Activated CD8-positive, alpha-beta T cell treated with anti-CD3 and anti-CD28 coated beads for 36 hours (primary cell): ENCODE measurements around the gene BCL2L11. TPM values are rescaled to one million over a fixed set of nuclear protein-coding genes. Genes with fewer than 3 reads are reported as not detected.
A peak's percentile ranks its signal among the peaks of the same experiment; 100 is the strongest.

Experiments used
- ATAC-seq: fragments of 200-7000 bp; cut with Tn5 transposase; one replicate; pipeline ENCODE4 v1.10.0; 2021; ENCODE audit warnings: mild to moderate bottlenecking, moderate library complexity
- CTCF ChIA-PET: fragments of 350-600 bp; sonication (Branson Sonifier 250); formaldehyde crosslinking; loops from one replicate; lab custom pipeline; 2021; ENCODE audit warnings: antibody characterized with exemption; lab: Charles Lee
- POLR2A ChIA-PET: fragments of 350-600 bp; sonication (Branson Sonifier 250); formaldehyde crosslinking; loops from one replicate; lab custom pipeline; 2021; ENCODE audit warnings: antibody characterized with exemption; lab: Charles Lee
- DNase-seq: peaks from one replicate; pipeline ENCODE4 v3.0.0-alpha.2; 2020
- H3K27ac Mint-ChIP-seq: one replicate; pipeline ENCODE4 v1.8.0; 2021; ENCODE audit warnings: mild to moderate bottlenecking, mixed read lengths
- H3K27me3 Mint-ChIP-seq: one replicate; pipeline ENCODE4 v1.8.0; 2021; ENCODE audit warnings: mixed read lengths
- H3K36me3 Mint-ChIP-seq: one replicate; pipeline ENCODE4 v1.8.0; 2021; ENCODE audit warnings: low read depth, mixed read lengths
- H3K4me1 Mint-ChIP-seq: one replicate; pipeline ENCODE4 v1.8.0; 2021; ENCODE audit warnings: low read depth, mixed read lengths
- H3K4me3 Mint-ChIP-seq: one replicate; pipeline ENCODE4 v1.8.0; 2021; ENCODE audit warnings: mild to moderate bottlenecking, moderate library complexity, mixed read lengths
- H3K9me3 Mint-ChIP-seq: one replicate; pipeline ENCODE4 v1.8.0; 2021; ENCODE audit warnings: mixed read lengths
- intact Hi-C: fragments of 100-400 bp; cut with micrococcal nuclease; formaldehyde crosslinking; loops from one replicate; pipeline ENCODE4 v1.10.0; 2022
- total RNA-seq, 2 experiments: library from RNA; stranded (reverse); gene quantifications; one replicate each; pipeline ENCODE4 v1.2.3, GENCODE V29; 2021
- TF ChIP-seq, protein P1 (sequence below): fragments of 200-600 bp; IDR thresholded peaks from one replicate; pipeline ENCODE4 v1.8.0; 2022; ENCODE audit warnings: antibody characterized with exemption, mild to moderate bottlenecking

Gene BCL2L11
- total RNA-seq, 2 experiments from 2014 or later = 19.8 to 22.6 TPM

DNA sequence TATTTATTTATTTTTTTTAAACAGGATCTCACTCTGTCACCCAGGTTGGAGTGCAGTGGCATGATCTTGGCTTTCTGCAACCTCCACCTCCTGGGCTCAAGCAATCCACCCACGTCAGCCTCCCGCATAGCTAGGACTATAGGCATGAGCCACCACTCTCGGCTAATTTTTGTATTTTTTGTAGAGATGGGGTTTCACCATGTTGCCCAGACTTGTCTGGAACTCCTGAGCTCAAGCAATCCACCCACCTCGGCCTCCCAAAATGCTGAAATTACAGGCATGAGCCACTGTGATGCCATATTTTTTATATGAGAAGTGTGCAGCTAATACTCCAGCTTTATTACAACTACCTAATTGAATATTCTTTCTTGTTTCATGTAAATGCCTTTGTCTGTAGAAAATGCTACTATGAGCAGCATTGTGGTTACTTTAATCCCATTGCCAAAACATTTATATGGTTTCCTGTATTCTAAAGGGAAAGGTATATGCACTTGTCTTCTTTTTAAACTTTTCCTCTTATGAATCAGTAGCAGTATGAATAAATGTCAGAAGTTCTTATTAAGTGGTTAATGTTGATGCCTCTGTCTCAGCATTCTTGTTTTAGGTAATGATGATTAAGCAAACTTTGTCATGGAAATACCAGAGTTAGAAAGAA, 9.5 kb upstream of the BCL2L11 start:
- no peaks in the 10 kb centered on the region for H3K36me3 Mint-ChIP-seq
- H3K27me3 Mint-ChIP-seq = peaks cover 36% of the 10 kb centered on the region
- no peak overlapping the region for H3K27ac Mint-ChIP-seq
- peaks cover 24% of the 10 kb centered on the region for H3K4me1 Mint-ChIP-seq
- ATAC-seq (peak; percentile 19), DNase-seq (no peak)
- intact Hi-C loops = loop anchor here (10.0 kb wide), 1 partner anchor 594 kb away; no protein-coding TSS in a partner anchor
- ChIA-PET CTCF (interaction anchor here (1.0 to 3.6 kb wide), 4 partner anchors 9 to 299 kb away, joined by 3 to 18 read pairs (median 4); no protein-coding TSS in a partner anchor), POLR2A (interaction anchor here (0.8 to 2.0 kb wide), 2 partner anchors 61 to 252 kb away, joined by 3 to 5 read pairs; no protein-coding TSS in a partner anchor)
- no peak overlapping the region for H3K4me3 Mint-ChIP-seq
- TF ChIP-seq, protein P1, sequence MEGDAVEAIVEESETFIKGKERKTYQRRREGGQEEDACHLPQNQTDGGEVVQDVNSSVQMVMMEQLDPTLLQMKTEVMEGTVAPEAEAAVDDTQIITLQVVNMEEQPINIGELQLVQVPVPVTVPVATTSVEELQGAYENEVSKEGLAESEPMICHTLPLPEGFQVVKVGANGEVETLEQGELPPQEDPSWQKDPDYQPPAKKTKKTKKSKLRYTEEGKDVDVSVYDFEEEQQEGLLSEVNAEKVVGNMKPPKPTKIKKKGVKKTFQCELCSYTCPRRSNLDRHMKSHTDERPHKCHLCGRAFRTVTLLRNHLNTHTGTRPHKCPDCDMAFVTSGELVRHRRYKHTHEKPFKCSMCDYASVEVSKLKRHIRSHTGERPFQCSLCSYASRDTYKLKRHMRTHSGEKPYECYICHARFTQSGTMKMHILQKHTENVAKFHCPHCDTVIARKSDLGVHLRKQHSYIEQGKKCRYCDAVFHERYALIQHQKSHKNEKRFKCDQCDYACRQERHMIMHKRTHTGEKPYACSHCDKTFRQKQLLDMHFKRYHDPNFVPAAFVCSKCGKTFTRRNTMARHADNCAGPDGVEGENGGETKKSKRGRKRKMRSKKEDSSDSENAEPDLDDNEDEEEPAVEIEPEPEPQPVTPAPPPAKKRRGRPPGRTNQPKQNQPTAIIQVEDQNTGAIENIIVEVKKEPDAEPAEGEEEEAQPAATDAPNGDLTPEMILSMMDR = no peak
- no peaks in the 10 kb centered on the region for H3K9me3 Mint-ChIP-seq

DNA sequence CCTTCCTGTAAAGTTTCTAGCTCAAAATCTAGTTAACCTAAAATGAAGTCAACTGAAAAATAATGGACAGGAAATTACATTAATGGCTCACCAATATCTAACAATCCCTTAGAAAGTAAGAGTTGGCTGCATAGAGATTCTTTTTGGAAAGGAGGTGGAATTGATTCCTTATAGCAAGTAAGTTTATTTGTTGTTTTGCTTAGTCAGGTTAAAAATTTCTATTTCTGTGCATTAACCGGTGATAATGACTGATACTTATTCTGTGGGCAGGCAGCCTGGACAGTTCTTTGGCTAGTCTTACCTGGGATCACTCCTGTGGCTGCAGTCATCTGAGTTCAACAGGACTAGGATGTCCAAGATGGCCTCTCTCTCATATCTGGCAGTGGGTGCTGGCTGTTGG, 6.9 kb upstream of the BCL2L11 start:
- Mint-ChIP-seq H3K4me3 (no peak overlapping the region), H3K36me3 (no peaks in the 10 kb centered on the region), H3K27ac (no peak overlapping the region), H3K27me3 (peaks cover 40% of the 10 kb centered on the region), H3K4me1 (peaks cover 47% of the 10 kb centered on the region), H3K9me3 (no peaks in the 10 kb centered on the region)
- POLR2A ChIA-PET = interaction anchor here (1.1 kb wide), 1 partner anchor 62 kb away, joined by 4 read pairs; no protein-coding TSS in a partner anchor
- TF ChIP-seq, protein P1 = no peak
- CTCF ChIA-PET = interaction anchor here (1.5 to 3.6 kb wide), 2 partner anchors 260 to 301 kb away, joined by 3 to 18 read pairs; no protein-coding TSS in a partner anchor
- ATAC-seq (no peak), DNase-seq (no peak)
- intact Hi-C loops = loop anchor here (10.0 kb wide), 1 partner anchor 591 kb away; no protein-coding TSS in a partner anchor

DNA sequence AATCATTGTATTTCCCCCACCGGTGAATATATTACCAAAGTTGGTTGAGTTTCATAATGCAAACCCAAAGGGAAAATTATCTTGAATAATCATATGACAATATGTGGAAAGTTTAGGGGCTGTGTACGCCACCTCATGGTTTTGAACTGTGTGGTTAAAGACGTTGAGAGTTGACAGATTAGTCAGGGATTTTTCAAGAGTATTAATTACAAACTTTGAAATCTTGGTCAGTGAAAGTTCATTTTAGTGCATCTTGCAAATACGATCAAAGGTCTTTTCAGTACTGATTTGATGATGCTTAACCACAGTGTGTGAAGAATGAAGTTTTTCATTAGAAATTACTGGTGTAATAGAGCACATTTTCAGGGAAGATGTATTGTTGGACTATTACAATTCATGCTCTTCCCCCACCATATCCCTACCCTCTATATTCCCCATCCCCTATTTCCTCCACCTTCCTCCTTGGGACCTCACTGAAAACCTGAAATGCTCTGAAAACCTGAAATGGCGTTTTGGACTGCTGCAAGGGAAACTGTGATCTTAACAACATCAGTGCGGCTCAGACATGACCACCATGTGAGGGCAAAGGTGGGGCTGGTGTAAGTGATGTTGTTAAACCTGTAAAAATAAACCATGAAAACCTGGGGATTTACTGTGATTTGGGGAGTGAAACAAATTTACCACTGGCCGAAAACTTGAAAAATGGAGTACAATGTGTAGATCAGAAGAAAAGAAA, 4.5 kb upstream of the BCL2L11 start:
- Mint-ChIP-seq H3K27ac (peak overlapping the region; percentile 80), H3K9me3 (no peaks in the 10 kb centered on the region), H3K36me3 (no peaks in the 10 kb centered on the region), H3K4me3 (peak overlapping the region; percentile 95), H3K4me1 (peaks cover 49% of the 10 kb centered on the region), H3K27me3 (peaks cover 40% of the 10 kb centered on the region)
- ATAC-seq = peak; percentile 17
- DNase-seq = peak; percentile 78
- intact Hi-C loops = loop anchor here (5.0 to 10.0 kb wide), 4 partner anchors 69 to 589 kb away; no protein-coding TSS in a partner anchor
- ChIA-PET CTCF (interaction anchor here (1.0 to 1.2 kb wide), 2 partner anchors 255 to 258 kb away, joined by 3 read pairs; no protein-coding TSS in a partner anchor), POLR2A (interaction anchor here (0.8 to 1.8 kb wide), 4 partner anchors 9 to 66 kb away, joined by 3 to 9 read pairs (median 4); no protein-coding TSS in a partner anchor)
- TF ChIP-seq, protein P1 = no peak

DNA sequence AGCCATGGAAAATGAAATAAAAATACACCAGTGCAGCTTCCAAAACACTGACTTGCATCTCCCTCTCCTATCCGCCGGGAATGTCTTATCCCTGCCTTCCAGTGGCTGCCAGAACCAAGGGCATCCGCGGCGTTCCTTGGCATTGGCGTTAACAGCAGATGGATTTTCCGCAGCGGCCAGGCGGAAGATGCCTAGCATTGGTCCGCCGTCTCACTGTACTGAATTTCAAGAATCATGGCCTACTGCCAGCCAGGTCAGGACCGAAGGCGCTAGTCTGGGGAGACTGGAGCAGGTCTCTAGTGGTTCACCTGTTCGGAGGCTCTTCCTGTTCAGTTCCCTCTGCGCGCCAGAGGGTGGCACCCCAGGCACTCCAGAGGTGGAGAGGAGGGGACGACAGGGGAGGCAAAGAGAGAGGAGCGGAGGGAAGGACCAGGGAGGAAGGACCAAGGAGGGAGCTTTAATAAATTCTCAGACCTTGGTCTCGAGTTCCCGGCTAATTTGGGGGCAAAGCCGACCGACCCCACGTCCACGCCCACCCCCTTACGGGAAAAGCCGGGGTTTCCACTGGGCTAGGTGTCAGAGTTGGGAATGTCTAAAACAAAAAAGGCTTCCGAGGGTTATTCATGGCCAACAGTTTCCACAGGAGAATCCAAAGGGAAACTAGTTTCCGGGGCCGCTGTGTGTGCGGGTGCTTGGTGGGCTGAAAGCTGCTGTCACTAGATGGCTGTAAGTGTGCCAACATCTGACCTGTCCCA, 3.7 kb upstream of the BCL2L11 start:
- POLR2A ChIA-PET = interaction anchor here (0.6 to 1.8 kb wide), 7 partner anchors 8 to 259 kb away, joined by 3 to 9 read pairs (median 3); no protein-coding TSS in a partner anchor
- H3K36me3 Mint-ChIP-seq = peaks cover 1% of the 10 kb centered on the region
- intact Hi-C loops = loop anchor here (5.0 to 10.0 kb wide), 4 partner anchors 70 to 588 kb away; no protein-coding TSS in a partner anchor
- no peaks in the 10 kb centered on the region for H3K9me3 Mint-ChIP-seq
- H3K4me1 Mint-ChIP-seq = peaks cover 45% of the 10 kb centered on the region
- peak overlapping the region; percentile 26 for H3K27ac Mint-ChIP-seq
- peaks cover 40% of the 10 kb centered on the region for H3K27me3 Mint-ChIP-seq
- TF ChIP-seq, protein P1 = peak; percentile 84
- peak overlapping the region; percentile 95 for H3K4me3 Mint-ChIP-seq
- DNase-seq (peak; percentile 80), ATAC-seq (peak; percentile 42)
- CTCF ChIA-PET = interaction anchor here (0.6 to 1.7 kb wide), 7 partner anchors 8 to 588 kb away, joined by 3 to 9 read pairs (median 3); no protein-coding TSS in a partner anchor
